Posterior vena cava (tissue), 2 donors: ENCODE measurements around the gene ADAD2. TPM values are rescaled to one million over a fixed set of nuclear protein-coding genes. Genes with fewer than 3 reads are reported as not detected.
A peak's percentile ranks its signal among the peaks of the same experiment; 100 is the strongest.

Source experiments
- DNase-seq: peaks from one replicate; pipeline ENCODE4 v3.0.0-alpha.2; 2020; ENCODE audit warnings: low spot score
- intact Hi-C, 2 donors: fragments of 100-400 bp; cut with DNase I; formaldehyde crosslinking; loops; one replicate each; pipeline versions ENCODE4 v1.14.1 to v1.14.2; 2022 to 2023
- total RNA-seq, 2 donors: library from RNA; stranded (reverse); fragmentation: NEBNext Ultra II Directional; extraction: Animal tissue kit (Norgen Biotek cat#: 25700); gene quantifications; one replicate each; pipeline ENCODE4 v1.2.1, GENCODE V29; 2021
- donor health status: DM: yes; HTN: yes; CAD: no.
- donor health status: DM: yes; HTN: yes; CAD: no.

Gene ADAD2
- total RNA-seq, 2 donors from 2014 or later: not detected

GRCh38 chr16:84175350-84176081 is 15.4 kb upstream of the ADAD2 start:
- intact Hi-C loops: loop anchor here in 1 of 2 donors (10.0 kb wide), 1 partner anchor 91 kb away; no protein-coding TSS in a partner anchor

GRCh38 chr16:84176192-84177053 is 14.5 kb upstream of the ADAD2 start:
- intact Hi-C loops: loop anchor here in 1 of 2 donors (10.0 kb wide), 1 partner anchor 92 kb away; no protein-coding TSS in a partner anchor

More at GRCh38 chr16:84175350-84176081, 15.4 kb upstream of the ADAD2 start:
- no peak for DNase-seq

GRCh38 chr16:84177741-84178073 is 13.2 kb upstream of the ADAD2 start:
- no peak for DNase-seq
- intact Hi-C loops: loop anchor here in 1 of 2 donors (10.0 kb wide), 1 partner anchor 93 kb away; no protein-coding TSS in a partner anchor

More at GRCh38 chr16:84176192-84177053, 14.5 kb upstream of the ADAD2 start:
- DNase-seq: peak; percentile 75

GRCh38 chr16:84178146-84178765 is 12.7 kb upstream of the ADAD2 start:
- intact Hi-C loops: loop anchor here in 1 of 2 donors (10.0 kb wide), 1 partner anchor 93 kb away; no protein-coding TSS in a partner anchor

GRCh38 chr16:84178892-84179611 is 11.9 kb upstream of the ADAD2 start:
- intact Hi-C loops: loop anchor here in 1 of 2 donors (10.0 kb wide), 1 partner anchor 94 kb away; no protein-coding TSS in a partner anchor

More at GRCh38 chr16:84178146-84178765, 12.7 kb upstream of the ADAD2 start:
- DNase-seq: no peak

GRCh38 chr16:84179612-84180320 is 11.2 kb upstream of the ADAD2 start:
- DNase-seq: no peak
- intact Hi-C loops: loop anchor here in 1 of 2 donors (5.0 to 10.0 kb wide), 3 partner anchors 55 to 207 kb away; no protein-coding TSS in a partner anchor

More at GRCh38 chr16:84178892-84179611, 11.9 kb upstream of the ADAD2 start:
- no peak for DNase-seq

GRCh38 chr16:84180519-84181140 is 10.3 kb upstream of the ADAD2 start:
- intact Hi-C loops: loop anchor here in 1 of 2 donors (5.0 to 10.0 kb wide), 2 partner anchors 56 to 208 kb away; no protein-coding TSS in a partner anchor
- DNase-seq: no peak

- DNase-seq: no peak
Observed at GRCh38 chr16:84181144-84181915, 9.6 kb upstream of the ADAD2 start.

GRCh38 chr16:84182104-84182503 is 8.9 kb upstream of the ADAD2 start:
- DNase-seq: no peak
- intact Hi-C loops: loop anchor here in 1 of 2 donors (5.0 to 10.0 kb wide), 2 partner anchors 57 to 210 kb away; no protein-coding TSS in a partner anchor

More at GRCh38 chr16:84181144-84181915, 9.6 kb upstream of the ADAD2 start:
- intact Hi-C loops: loop anchor here in 1 of 2 donors (5.0 to 10.0 kb wide), 2 partner anchors 57 to 209 kb away; no protein-coding TSS in a partner anchor

- intact Hi-C loops: loop anchor here in 1 of 2 donors (5.0 to 10.0 kb wide), 2 partner anchors 58 to 211 kb away; no protein-coding TSS in a partner anchor
- peak; percentile 66 for DNase-seq
Observed at GRCh38 chr16:84182680-84183571, 8.0 kb upstream of the ADAD2 start.

GRCh38 chr16:84183572-84183875 is 7.4 kb upstream of the ADAD2 start:
- no peak for DNase-seq
- intact Hi-C loops: loop anchor here in 1 of 2 donors (5.0 to 10.0 kb wide), 2 partner anchors 59 to 211 kb away; no protein-coding TSS in a partner anchor

- intact Hi-C loops: loop anchor here in 1 of 2 donors (5.0 to 10.0 kb wide), 2 partner anchors 59 to 212 kb away; no protein-coding TSS in a partner anchor
- no peak for DNase-seq
Observed at GRCh38 chr16:84183911-84184591, 6.9 kb upstream of the ADAD2 start.

GRCh38 chr16:84184775-84185174 is 6.2 kb upstream of the ADAD2 start:
- DNase-seq: no peak
- intact Hi-C loops: loop anchor here in 1 of 2 donors (5.0 to 10.0 kb wide), 2 partner anchors 60 to 212 kb away; no protein-coding TSS in a partner anchor

GRCh38 chr16:84186685-84187437 is 4.1 kb upstream of the ADAD2 start, which contains the start of gene TAF1C:
Gene TAF1C, minus strand, starts transcription at chr16:84187057. Its CDS starts 2,069 bp downstream, at chr16:84184988.
- peak; percentile 98 for DNase-seq

More at GRCh38 chr16:84186685-84187437, 4.1 kb upstream of the ADAD2 start, which contains the start of gene TAF1C:
- intact Hi-C loops: loop anchor here in 1 of 2 donors (10.0 kb wide), 1 partner anchor 62 kb away; no protein-coding TSS in a partner anchor
